Medulla oblongata (tissue), 1 donor: ENCODE measurements around the gene CACNA1A.
A peak's percentile ranks its signal among the peaks of the same experiment; 100 is the strongest.

Source experiments
- DNase-seq: peaks from one replicate; pipeline ENCODE4 v3.0.0-alpha.2; 2015; ENCODE audit errors: extremely low spot score

The CACNA1A gene

DNA sequence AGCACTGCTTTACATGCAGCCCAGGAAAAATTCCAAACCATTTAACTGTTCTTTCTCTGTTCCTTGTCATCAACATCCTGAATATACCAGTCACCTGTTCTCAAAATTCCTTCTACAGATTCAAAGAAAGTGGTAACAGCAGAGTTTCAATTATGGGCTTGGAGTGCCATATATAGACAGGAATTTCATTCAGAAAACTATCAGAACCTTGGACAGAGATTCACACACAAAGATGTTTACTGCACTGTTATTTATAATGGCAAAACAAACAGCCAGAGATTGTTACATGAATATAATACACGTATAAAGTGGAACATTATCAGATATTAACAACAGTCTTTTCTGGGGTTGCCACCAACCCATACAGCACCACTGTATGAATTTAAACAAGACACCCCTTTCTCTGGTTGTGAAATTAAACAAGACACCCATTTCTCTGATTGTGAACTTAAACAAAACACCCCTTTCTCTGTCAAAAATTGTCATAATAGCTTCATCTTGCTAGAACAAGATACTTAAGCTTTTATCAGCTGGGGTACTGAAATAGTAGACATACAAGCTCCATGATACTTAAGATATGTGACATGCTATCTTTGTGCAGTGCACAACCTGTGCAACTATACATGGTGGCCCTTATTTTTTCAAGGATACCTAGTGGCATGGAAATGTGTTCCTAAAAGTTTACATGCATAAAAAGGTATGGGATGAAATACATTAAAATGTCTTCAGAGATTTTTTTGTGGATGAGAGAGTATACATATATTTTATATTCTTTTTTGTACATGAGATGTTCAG is 12.6 kb downstream of the CACNA1A start:
- DNase-seq, result no peak

DNA sequence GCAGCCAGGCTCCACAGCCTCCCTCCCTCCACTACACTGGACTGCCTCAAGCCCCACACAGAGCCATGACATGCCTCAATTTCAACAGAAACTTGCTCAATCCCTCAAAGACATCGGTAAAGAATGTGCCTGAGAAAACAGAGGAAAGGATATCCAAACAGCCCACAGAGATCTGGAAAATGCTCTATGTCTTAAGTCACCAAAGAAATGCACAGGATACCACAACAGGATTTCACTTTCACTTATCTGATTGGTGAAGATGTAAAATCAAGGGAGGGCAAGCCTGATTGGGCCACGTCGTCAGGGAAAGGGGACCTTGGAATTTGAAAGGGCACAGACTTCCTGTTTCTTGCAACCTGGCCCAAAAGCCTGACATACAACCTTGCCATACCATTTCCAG is 14.2 kb downstream of the CACNA1A start:
- no peak for DNase-seq

DNA sequence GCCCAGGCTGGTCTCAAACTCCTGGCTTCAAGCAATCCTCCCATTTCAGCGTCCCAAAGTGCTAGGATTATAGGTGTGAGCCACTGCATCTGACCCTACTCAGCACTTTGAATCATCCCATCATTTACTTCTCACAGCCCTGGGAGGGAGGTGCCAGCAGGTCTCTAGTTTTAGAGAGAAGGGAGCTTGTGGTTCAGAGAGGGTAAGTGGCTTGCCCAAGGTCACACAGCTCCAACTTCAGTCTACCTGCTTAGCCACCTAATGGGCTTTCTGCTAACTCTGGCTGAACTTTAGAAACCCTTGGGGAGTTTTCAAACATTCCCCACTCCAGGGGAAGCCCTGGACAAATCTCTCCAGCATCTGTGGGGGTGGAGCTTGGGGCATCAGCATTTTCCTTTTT is 18.3 kb downstream of the CACNA1A start:
- no peak for DNase-seq

DNA sequence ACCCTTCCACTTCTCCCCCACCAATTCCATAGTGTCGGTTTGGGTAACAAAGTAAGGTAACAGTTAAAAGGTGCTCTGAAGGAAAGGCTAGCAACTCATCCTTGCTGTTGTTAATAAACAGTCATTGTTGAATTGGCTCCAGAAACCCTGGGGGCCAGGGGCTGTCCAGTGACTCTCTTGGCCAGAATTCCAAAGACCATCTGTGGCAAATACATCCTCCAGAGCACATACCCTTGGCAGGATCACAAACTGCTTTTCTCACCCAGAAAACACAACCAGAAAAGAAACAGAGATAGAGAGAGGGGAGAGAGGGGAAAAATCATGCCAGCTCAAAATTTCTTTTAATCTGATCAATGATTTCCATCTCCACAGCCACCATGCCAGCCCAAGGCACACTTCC is 22.1 kb downstream of the CACNA1A start:
- DNase-seq, result no peak

DNA sequence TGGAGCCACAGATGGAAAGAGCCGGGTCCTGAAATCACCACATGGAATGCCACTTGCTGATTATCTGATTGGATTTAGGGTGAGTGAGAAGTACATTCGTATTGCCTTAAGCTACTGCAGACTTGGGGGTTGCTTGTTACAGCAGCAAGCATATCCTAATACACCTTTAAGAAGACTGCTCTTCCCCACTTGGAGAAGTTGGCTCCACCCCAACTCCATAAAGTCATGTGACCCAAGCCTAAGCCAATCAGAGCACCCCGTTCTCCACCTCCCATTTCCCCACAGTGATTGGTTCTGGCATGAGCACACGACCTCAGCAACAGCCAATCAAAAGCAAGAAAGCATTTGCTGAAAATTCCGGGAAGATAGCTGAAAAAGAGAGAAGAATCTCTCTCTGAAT is 23.1 kb downstream of the CACNA1A start:
- no peak for DNase-seq

DNA sequence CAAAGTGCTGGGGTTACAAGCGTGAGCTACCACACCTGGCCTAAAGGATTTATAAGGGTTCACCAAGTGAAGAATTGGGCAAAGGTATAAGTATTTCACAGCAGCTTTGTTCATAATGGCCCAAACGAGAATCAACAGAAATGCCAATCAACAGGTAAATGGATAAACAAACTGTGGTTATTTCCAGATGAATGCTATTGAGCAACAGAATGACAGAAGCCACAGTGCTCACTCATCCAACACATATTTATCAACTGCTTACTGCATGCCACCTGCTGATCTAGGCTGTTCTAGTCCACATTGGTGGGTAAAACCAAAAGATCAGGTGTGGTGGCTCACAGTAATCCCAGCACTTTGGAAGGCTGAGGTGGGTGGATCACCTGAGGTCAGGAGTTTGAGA is 27.7 kb downstream of the CACNA1A start:
- DNase-seq, result no peak

DNA sequence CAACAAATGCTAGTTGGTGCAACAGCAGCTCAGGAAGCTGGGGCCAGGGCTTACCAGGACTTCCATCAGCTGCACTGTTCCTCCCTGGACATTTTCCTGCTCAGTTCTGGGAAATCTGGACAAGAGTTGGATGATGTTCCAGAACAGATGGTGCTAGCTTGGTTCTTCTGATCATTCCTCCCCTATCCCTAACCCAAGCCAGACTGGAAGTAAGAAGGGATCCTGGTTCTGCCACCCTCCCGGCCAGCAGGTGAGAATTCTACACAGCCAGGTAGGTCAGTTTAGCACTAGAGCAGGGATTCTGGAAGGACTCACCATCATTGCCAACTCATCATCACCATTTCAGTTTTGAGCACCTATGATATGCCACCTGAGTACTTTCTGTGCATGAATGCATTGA is 30.2 kb downstream of the CACNA1A start:
- DNase-seq, result no peak

DNA sequence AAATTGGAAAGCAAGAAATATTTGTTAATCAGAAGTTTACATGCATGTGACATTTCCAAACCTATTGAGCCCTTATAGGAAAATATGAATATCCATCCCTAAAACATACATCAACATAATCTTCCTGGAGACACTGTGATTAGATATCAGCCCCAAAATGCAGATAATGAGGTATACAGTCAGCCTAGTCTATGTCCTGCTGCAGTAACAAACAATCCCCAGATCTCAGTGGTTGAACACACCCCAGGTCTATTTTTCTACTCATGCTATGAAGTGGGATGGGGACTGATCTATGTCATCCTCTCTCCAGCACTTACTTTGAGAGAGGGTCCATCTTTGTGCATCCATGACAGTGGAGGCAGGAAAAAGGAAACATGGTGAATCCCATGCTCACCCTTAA is 31.2 kb downstream of the CACNA1A start:
- no peak for DNase-seq

DNA sequence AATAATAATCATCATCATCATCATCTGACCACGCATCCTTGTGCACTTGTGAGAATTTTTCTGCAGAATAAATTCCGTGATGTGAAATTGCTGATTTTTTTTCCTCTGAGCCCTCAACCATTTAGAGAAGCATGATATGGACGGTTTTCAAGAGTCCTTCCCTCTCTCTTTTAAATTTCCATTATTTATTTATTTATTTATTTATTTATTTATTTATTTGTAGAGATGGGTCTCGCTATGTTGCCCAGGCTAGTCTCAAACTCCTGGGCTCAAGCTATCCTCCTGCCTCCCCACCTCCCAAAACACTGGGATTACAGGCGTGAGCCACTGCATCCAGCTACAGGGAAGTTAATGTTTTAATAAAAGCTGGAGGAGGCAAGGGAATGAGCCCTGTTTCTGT is 39.6 kb downstream of the CACNA1A start:
- DNase-seq, result no peak

DNA sequence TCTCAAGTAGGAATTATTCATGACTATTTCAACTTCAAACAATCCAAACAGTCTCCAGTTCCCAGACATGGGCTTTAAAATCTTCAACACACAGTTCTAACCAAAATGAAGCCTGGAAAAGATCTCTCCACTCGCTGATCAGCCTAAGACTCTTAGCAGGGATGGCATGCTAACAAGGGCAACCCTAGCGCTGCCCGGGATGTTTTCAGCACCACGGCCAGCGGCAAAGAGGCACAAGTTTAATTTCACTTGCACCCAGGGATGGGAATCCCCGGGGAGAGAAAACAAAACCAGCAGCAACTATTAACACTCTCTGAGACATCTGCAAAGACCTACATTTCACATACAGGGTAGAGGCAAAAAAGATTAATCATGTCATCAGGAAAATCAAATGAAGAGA is 43.0 kb downstream of the CACNA1A start:
- DNase-seq, result no peak

DNA sequence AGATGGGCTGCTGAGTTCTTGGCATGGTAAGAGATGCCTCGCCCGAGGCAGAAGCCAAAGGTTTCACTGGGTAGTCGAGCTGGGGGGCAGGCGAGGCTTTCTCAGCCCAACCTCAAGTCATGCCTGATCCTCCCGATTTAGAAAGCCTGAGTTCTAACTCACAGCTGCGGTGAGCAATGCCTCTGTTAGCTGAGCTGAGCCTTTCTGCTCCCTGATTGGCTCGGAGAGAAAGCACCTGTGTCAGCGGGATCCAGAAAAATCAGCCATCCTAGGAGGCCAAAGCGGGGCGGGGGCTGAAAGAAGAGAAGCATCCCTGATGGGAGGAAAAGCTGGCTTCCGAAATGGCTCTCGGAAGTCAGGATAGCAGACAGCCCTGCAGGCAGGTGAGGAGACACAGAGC is 44.7 kb downstream of the CACNA1A start:
- no peak for DNase-seq

DNA sequence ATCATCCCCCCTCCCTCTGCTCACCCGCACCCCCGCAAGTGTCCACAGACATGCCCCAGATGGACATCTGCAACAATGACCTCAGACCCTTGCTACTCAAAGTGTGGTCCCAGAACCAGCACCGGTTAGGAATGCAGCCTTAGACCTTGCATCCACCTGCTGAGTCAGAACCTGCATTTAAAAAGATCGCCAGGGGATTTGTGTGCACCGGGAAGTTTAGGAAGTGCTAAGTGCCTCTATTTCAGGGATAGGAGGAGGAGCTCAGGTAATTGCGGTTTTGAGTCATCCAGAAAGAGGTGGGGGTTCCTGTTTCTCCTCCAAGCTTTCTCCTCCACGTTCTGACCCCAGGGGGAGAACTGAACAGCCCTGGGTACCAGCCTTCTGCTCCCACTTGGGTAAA is 46.2 kb downstream of the CACNA1A start:
- no peak for DNase-seq

DNA sequence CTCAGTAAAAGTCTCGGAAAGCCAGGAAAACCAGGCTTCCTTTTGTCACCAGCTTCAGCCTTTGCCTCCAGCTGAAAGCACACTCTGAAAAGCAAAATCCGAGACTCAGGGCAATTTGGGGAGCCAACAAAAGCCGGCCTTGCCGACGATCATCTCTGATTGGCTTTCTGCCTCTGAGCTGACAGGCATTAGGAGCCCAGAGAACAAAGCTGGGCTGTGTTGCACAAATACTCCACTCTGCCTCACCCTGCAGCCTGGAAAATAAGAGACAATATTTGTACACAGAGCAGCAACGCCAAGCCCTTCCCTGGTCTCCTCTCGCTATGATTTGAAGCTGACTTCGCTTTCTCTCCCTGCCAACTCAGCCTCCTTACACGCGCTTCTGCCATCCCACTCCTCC is 46.9 kb downstream of the CACNA1A start:
- DNase-seq, result peak; percentile 80

DNA sequence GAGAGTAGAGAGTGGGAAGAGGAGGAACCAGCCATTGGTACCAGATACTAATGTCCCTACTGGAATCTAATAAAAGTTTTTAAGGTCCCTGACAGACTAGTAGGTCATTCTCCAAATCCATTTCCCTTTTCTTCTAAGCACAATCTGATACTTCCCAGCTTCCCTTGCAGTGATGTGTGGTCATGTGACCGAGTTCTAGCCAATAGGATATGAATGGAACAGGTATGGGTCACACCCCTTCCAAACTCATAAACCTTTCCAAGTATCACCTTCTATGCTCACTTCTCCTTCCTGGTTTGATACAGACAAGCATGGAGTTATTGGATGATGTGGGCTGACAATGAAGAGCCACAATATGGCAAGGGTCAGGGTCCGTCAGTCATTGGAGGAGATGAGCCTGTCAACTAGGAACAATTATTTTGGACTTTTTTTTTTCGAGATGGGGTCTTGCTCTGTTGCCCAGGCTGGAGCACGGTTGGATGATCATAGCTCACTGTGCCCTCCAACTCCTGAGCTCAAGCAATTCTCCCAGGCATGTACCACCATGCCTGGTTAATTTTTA is 54.8 kb downstream of the CACNA1A start:
- DNase-seq, result no peak

DNA sequence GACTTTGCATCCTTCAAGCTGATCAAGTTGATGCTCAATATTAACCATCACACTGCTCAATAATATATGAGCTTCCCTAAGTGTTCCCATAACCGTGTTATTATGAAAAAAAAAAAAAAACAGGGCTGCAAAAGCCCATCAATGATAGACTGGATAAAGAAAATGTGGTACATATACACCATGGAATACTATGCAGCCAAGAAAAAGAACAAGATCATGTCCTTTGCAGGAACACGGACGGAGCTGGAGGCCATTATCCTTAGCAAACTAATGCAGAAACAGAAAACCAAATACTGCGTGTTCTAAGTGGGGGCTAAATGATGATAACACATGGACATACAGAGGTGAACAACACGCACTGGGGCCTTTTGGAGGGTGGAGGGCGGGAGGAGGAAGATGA is 58.3 kb downstream of the CACNA1A start:
- DNase-seq, result no peak

DNA sequence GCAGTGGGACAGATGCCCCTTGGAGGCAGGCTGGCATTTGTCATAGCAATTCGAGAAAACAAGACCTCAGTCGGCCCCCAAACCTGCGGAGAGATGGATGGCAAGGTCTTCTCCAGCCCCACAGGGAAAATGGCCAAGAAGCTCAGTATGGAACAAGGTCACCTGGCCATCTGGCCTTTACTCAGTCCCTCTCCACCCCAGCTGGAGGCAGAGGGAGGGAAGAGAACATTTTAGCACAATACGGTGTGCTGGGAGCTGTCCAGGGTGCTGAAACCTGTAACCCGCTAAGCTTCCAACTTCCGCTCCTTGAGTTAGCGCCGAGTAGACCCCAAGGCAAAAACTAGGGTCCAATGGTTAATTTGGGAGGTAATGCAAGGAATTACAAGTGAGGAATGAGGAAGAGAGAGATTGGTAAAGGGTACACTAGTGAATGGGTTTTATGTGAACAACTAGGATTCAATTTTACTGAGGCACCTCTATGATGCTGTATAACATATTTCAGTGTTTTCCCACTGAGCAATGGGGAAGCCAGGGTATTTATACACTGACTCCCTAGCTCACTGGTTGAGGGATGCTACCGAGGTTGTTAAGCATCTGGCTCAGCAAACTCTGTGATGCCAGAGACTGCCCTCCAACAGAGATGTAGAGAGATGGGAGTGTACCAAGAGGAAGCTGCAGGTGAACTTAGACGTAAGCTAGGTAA is 64.3 kb downstream of the CACNA1A start:
- DNase-seq, result peak; percentile 8

DNA sequence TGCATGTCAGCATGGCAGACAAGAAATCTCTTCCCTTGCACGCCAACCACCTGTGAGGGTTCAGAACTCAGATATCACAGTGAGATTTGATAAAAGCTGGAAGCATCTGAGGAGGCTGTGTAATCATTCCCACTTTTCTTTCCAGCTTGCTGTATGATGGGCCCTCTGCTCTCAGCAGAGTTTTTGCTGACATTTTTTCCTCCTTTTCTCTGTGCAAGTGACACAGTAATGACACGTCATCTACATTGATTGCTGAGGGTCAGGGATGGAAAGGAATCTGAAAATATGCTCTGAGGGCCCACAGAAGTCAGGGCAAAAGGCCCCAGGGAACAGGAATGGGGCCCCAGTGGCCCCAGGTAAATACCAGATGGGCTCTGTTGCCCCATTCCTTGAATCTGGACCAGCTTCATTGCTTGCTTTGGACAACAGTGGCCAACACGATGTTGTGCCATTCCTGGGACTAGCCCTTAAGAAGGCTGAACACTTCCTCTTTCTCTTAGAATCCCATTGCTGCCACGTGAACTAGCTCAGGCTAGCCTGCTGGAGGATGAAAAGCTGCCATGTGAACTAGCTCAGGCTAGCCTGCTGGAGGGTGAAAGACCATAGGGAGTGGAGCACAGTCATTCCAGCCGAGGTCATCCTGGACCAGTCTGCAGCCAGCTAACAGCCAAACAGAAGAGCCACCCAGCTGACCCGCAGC is 68.2 kb downstream of the CACNA1A start:
- peak; percentile 53 for DNase-seq

DNA sequence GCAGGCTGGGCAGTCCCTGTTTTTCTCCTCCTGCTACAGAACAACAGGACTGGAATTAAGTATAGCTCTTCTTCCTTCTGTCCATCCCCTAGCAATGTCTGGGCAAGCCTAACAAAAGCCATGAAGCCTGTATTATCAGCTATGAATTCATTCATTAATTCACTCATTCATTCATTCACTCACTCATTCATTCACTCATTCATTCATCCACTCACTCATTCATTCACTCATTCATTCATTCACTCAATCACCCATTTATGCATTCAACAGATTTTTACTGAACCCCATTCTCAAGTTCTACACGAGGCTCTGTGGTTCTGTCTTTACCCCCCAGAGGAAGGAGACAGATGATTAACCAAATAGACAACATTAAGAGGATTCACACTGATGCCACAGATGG is 69.9 kb downstream of the CACNA1A start:
- DNase-seq, result no peak

DNA sequence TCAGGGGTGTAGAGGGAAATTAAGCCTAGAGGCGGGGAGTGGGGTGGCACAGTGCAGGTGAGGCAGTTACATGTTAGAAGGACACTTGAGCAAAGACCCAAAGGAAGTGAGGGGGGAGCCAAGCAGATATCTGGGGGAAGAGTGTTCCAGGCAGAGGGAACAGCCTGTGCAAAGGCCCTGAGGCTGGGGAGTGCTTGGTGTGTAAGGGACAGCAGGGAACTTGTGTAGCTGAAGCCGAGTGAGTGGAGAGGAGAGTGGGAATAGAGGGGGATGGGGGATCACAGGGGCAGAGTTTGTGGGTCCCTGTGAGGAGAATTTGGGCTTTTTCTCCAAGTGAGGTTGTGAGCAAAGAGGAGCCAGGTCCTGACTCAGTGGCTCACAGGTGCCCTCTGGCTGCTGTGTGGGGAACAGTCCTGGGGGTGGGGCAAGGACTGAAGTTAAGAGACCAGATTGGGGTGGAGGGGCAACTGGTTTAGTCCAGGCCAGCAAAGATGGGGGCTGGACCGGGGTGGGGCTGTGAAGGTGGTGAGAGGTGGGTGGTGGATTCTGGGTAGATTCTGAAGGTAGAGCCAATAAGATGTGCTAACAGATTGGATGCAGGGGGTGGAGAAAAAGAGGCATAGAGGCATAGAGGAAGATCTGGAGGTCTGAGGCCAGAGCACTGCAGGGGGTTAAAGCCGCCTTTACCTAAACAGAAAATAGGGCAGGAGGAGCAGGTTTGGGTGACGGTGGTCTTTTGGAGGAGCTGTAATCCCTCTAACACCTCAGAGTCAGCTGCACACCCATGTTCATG is 75.3 kb downstream of the CACNA1A start:
- peak; percentile 38 for DNase-seq

DNA sequence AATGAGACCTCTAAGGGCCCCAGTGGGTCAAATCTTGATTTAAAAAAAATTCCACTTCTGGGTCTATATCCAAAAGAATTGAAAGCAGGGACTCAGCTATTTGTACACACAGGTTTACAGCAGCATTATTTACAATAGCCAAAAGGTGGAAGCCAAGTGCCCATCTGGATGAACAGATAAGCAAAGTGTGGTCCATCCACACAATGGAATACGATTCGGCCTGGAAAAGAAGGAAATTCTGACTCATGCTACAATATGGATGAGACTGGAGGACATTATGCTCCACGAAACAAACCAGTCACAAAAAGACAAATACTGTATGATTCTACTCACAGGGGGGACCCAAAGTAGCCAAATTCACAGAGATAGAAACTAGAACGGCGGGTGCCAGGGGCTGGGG is 76.7 kb downstream of the CACNA1A start:
- peak; percentile 8 for DNase-seq

DNA sequence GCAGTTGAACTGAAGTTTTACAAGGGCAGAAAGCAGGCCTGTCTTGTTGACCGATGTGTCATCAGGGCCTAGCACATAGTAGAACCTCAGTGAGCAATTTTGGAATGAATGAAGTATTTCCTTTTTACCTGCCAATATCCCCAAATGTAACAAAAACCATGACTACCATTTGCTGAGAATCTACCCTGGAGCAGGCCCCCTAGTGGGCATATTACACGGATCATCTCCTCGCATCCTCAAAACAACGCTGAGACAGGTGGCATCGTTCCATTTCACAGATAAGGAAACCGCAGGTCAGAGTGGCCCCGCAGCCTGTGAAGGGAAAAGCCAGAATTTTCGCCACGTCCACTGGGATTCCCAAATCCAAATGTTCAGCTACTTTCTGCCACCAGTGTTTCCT is 77.9 kb downstream of the CACNA1A start:
- no peak for DNase-seq
